Fibroblast of lung (primary cell): ENCODE data around the gene LTC4S.

Experiments used
- EZH2 ChIP-seq: IDR thresholded peaks from 2 replicates; pipeline ENCODE4 v1.5.1; 2012; ENCODE audit warnings: low read length, control low read depth, mild to moderate bottlenecking; ENCODE audit errors: missing control alignments
- TF ChIP-seq, protein P1 (sequence below), 2 donors: IDR thresholded peaks in 1 of 2; conservative IDR thresholded peaks in 1 of 2; 1 replicate in 1 of 2; 2 replicates in 1 of 2; pipeline ENCODE4 v1.5.1; 2011 to 2012; ENCODE audit warnings: low read length in 2 of 2, control low read depth in 1 of 2, inconsistent platforms in 1 of 2, low read depth in 1 of 2, mild to moderate bottlenecking in 1 of 2

DNA sequence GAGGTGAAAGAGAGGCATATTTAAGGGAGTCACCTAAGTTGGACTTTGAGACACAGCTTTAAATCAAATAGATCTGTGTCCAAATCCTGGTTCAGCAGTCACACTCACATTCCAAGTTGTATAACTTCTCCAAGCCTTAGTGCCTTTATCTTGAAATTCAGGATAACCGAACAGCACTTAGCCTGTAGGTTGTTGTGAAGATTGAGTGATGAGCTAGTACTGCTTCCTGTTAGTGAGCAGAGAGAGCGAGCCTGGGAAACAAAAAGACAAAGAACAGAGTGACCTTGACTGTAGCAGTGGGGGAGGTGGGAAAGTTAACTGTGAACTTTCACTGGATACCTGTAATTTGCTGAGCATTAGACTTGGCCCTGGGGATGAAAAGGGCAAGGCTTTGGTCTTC is 38.8 kb upstream of the LTC4S start:
- TF ChIP-seq, protein P1, sequence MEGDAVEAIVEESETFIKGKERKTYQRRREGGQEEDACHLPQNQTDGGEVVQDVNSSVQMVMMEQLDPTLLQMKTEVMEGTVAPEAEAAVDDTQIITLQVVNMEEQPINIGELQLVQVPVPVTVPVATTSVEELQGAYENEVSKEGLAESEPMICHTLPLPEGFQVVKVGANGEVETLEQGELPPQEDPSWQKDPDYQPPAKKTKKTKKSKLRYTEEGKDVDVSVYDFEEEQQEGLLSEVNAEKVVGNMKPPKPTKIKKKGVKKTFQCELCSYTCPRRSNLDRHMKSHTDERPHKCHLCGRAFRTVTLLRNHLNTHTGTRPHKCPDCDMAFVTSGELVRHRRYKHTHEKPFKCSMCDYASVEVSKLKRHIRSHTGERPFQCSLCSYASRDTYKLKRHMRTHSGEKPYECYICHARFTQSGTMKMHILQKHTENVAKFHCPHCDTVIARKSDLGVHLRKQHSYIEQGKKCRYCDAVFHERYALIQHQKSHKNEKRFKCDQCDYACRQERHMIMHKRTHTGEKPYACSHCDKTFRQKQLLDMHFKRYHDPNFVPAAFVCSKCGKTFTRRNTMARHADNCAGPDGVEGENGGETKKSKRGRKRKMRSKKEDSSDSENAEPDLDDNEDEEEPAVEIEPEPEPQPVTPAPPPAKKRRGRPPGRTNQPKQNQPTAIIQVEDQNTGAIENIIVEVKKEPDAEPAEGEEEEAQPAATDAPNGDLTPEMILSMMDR (conservative IDR thresholded peaks at IDR 0.05 in 1 of 2, IDR thresholded peaks at IDR 0.05 in 1 of 2; ENCODE audit: low read depth in 1 of 2, low read length in 2 of 2): no peak
- TF ChIP-seq EZH2: no peak
